ENCODE results near the gene FLT1. TPM values are rescaled to one million over a fixed set of nuclear protein-coding genes. Genes with fewer than 3 reads are reported as not detected.

Gene FLT1
- total RNA-seq, 1 donor from 2014 or later = not detected

DNA sequence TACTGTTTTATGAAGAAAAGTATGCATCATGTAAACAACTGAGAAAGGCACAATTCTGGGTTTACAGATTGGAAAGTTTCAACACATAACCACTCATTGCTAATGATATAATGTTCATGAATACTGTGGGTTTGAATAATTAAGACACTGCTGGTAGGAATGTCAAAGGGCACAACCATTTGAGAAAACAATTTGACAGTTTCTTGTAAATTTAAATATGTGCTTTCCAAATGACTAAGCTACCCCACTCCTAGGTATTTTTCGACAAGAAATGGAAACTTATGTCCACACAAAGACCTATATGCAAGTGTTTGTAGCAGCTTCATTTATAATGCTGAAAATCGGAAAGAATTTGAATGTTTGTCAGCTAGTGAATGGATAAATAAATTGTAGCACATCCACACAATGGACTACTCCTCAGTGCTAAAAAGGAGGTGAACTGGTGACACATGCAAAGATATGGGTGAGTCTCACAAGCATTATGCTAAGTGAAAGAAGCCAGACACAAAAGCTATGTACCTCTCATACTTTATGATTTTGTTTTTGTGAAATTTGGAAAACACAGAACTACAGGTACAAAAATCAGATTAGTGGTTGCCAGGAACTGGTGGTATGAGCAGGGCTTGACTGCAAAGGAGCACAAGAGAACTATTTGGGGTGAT, 44.8 kb upstream of the FLT1 start:
- Mint-ChIP-seq H3K27ac (ENCODE audit: unreplicated experiment) (no peak overlapping the region), H3K4me3 (no peak overlapping the region), H3K4me1 (no peaks in the 10 kb centered on the region), H3K27me3 (ENCODE audit: low read depth) (peaks cover 17% of the 10 kb centered on the region), H3K9me3 (peaks cover 5% of the 10 kb centered on the region), H3K36me3 (ENCODE audit: low read depth) (no peaks in the 10 kb centered on the region)
- no peak for DNase-seq (ENCODE audit: low read depth, low spot score)
- TF ChIP-seq, protein P1, sequence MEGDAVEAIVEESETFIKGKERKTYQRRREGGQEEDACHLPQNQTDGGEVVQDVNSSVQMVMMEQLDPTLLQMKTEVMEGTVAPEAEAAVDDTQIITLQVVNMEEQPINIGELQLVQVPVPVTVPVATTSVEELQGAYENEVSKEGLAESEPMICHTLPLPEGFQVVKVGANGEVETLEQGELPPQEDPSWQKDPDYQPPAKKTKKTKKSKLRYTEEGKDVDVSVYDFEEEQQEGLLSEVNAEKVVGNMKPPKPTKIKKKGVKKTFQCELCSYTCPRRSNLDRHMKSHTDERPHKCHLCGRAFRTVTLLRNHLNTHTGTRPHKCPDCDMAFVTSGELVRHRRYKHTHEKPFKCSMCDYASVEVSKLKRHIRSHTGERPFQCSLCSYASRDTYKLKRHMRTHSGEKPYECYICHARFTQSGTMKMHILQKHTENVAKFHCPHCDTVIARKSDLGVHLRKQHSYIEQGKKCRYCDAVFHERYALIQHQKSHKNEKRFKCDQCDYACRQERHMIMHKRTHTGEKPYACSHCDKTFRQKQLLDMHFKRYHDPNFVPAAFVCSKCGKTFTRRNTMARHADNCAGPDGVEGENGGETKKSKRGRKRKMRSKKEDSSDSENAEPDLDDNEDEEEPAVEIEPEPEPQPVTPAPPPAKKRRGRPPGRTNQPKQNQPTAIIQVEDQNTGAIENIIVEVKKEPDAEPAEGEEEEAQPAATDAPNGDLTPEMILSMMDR (conservative IDR thresholded peaks at IDR 0.05) = no peak

DNA sequence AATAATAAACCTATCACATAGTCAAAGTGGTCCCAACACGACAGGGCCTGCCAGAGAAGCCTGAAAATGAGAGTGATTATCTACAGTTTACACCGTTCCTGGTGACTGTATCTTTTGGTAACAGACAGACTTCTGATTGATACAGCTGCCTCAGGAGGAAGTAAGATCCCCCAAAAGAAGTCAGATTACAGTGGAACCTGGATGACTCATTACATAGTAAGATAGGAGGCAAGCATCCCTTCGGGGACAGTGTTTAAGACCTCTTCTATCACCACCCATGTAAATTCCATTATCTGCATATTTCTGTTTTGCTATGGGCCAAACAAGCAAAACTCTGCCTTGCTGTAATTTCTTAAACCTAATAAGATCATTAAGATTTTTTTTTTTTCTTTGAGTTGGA, 44.0 kb upstream of the FLT1 start:
- Mint-ChIP-seq H3K4me3 (no peak overlapping the region), H3K36me3 (ENCODE audit: low read depth) (no peaks in the 10 kb centered on the region), H3K4me1 (no peaks in the 10 kb centered on the region), H3K27ac (ENCODE audit: unreplicated experiment) (no peak overlapping the region), H3K9me3 (peaks cover 5% of the 10 kb centered on the region), H3K27me3 (ENCODE audit: low read depth) (peaks cover 24% of the 10 kb centered on the region)
- DNase-seq (ENCODE audit: low read depth, low spot score) = no peak
- TF ChIP-seq, protein P1 (conservative IDR thresholded peaks at IDR 0.05) = no peak

DNA sequence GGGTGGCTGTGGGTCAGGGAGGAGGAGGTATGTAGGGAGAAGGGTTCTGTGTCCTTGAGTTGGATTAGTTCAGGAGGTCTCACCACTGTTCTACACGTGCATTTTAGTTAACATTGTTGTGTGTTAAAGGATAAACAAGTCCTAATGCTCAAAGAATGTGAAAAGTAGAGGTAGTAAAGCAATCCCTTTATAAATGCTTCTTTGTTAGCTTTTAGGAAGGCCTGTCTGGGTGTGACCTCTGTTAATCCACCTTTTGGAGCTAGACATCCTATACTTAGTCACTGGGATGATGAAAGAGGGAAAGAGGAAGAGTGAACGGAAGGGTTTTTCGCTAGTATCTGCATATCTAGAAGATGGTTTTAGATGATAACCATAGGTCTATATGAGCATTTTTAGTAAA, 42.2 kb upstream of the FLT1 start:
- Mint-ChIP-seq H3K4me1 (no peaks in the 10 kb centered on the region), H3K36me3 (ENCODE audit: low read depth) (no peaks in the 10 kb centered on the region), H3K27ac (ENCODE audit: unreplicated experiment) (no peak overlapping the region), H3K4me3 (no peak overlapping the region), H3K9me3 (peaks cover 2% of the 10 kb centered on the region), H3K27me3 (ENCODE audit: low read depth) (peaks cover 37% of the 10 kb centered on the region)
- TF ChIP-seq, protein P1 (conservative IDR thresholded peaks at IDR 0.05) = no peak
- DNase-seq (ENCODE audit: low read depth, low spot score) = no peak

DNA sequence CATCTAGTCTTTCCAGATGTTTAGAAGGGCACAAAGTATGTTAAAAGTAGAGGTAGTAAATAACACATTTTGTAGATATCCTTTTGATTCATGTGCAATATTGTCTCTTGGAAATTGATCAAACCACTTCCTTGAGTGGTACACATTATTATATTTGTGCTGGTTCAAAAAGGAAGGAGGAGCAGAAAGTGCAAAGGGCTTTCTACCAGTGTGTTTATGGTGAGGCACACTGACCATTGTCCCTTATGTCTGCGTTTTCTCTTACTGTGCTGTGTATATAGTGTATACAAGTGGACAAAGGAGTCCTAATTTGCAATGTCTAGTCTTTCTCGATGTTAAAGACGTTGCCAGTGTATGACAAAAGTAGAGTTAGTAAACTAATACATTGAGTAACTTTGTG, 41.4 kb upstream of the FLT1 start:
- TF ChIP-seq, protein P1 (conservative IDR thresholded peaks at IDR 0.05) = no peak
- no peaks in the 10 kb centered on the region for H3K36me3 Mint-ChIP-seq (ENCODE audit: low read depth)
- no peaks in the 10 kb centered on the region for H3K4me1 Mint-ChIP-seq
- H3K9me3 Mint-ChIP-seq = peaks cover 2% of the 10 kb centered on the region
- peak overlapping the region; percentile 5 for H3K4me3 Mint-ChIP-seq
- peaks cover 35% of the 10 kb centered on the region for H3K27me3 Mint-ChIP-seq (ENCODE audit: low read depth)
- no peak overlapping the region for H3K27ac Mint-ChIP-seq (ENCODE audit: unreplicated experiment)
- DNase-seq (ENCODE audit: low read depth, low spot score) = no peak

DNA sequence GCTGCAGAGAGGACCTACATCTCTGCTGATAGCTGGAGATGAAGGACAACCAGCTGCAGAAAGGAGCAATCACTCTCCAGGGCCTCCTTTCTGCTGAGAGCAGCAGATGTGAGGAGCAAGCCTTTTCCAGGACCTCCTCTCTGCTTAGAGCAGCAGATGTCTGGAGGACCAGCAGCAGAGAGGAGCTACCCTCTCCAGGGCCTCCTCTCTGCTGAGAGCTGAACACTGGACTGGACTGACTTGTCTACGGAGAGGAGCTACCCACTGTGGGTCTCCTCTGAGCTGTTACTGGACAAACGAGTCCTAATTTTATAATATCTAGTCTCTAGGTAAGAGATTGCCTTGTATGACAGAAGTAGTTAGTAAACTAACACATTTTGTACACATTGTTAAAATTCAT, 40.8 kb upstream of the FLT1 start:
- no peak for DNase-seq (ENCODE audit: low read depth, low spot score)
- peaks cover 35% of the 10 kb centered on the region for H3K27me3 Mint-ChIP-seq (ENCODE audit: low read depth)
- H3K4me1 Mint-ChIP-seq = no peaks in the 10 kb centered on the region
- H3K36me3 Mint-ChIP-seq (ENCODE audit: low read depth) = no peaks in the 10 kb centered on the region
- peaks cover 2% of the 10 kb centered on the region for H3K9me3 Mint-ChIP-seq
- no peak overlapping the region for H3K27ac Mint-ChIP-seq (ENCODE audit: unreplicated experiment)
- no peak overlapping the region for H3K4me3 Mint-ChIP-seq
- TF ChIP-seq, protein P1 (conservative IDR thresholded peaks at IDR 0.05) = no peak

Measured in neural crest cell (in vitro differentiated cells).